Esophagus (tissue), 2 donors: Measurements from ENCODE around the gene HNMT. TPM values are rescaled to one million over a fixed set of nuclear protein-coding genes. Genes with fewer than 3 reads are reported as not detected.

Experiments
- H3K27ac ChIP-seq, 2 donors: one replicate each; pipeline ENCODE4 v1.5.1; 2013; ENCODE audit warnings: low read depth in 2 of 2, mild to moderate bottlenecking in 2 of 2, inconsistent platforms in 1 of 2, low read length in 1 of 2, moderate library complexity in 1 of 2
- H3K27me3 ChIP-seq, 2 donors: one replicate each; pipeline ENCODE4 v1.6.1; 2013; ENCODE audit warnings: low read length in 2 of 2, control low read depth in 1 of 2, mild to moderate bottlenecking in 1 of 2; ENCODE audit not compliant: insufficient read depth in 2 of 2, control insufficient read depth in 1 of 2
- H3K36me3 ChIP-seq, 2 donors: one replicate each; pipeline ENCODE4 v1.6.1; 2013; ENCODE audit warnings: low read length in 1 of 2; ENCODE audit not compliant: control insufficient read depth in 2 of 2, insufficient read depth in 2 of 2
- H3K4me1 ChIP-seq, 2 donors: one replicate each; pipeline ENCODE4 v1.6.1; 2013; ENCODE audit warnings: low read length in 1 of 2; ENCODE audit not compliant: control insufficient read depth in 2 of 2, insufficient read depth in 2 of 2
- H3K4me3 ChIP-seq, 2 donors: one replicate each; pipeline ENCODE4 v1.5.1; 2013; ENCODE audit warnings: low read length in 2 of 2, mild to moderate bottlenecking in 2 of 2, low read depth in 1 of 2, moderate library complexity in 1 of 2
- H3K9me3 ChIP-seq, 2 donors: one replicate each; pipeline ENCODE4 v1.6.1; 2013; ENCODE audit warnings: mild to moderate bottlenecking in 2 of 2, low read depth in 1 of 2, low read length in 1 of 2, moderate library complexity in 1 of 2; ENCODE audit not compliant: control insufficient read depth in 2 of 2, insufficient read depth in 1 of 2
- WGBS, 2 donors: extraction: QIAGEN DNeasy Blood & Tissue Kit; methylation state at CpG; one replicate each; pipeline ENCODE4 v1.1.7; 2013; 5-methylcytosine and 5-hydroxymethylcytosine counted together
- polyA plus RNA-seq, 2 donors: library from polyadenylated mRNA; stranded (reverse); fragments of 200-250 nt; gene quantifications; one replicate each; pipeline ENCODE4 v1.2.3, GENCODE V29; 2013
- donor health status: healthy with polysubstance abuse.
- donor health status: Bipolar disorder and iron deficiency.

The HNMT gene
- polyA plus RNA-seq, 2 donors, result 12.3 to 16.4 TPM

GRCh38 chr2:138016351-138017087, 52.2 kb downstream of the HNMT start:
- no peaks in the 10 kb centered on the region for H3K4me1 ChIP-seq
- no peak overlapping the region for H3K4me3 ChIP-seq
- WGBS, 2 donors, result 65 to 79% methylated on average over 3 of the region's 3 CpGs
- no peaks in the 10 kb centered on the region for H3K36me3 ChIP-seq
- H3K27ac ChIP-seq, result peak overlapping the region in 1 of 2 donors; percentile 30
- H3K27me3 ChIP-seq, result no peaks in the 10 kb centered on the region
- no peaks in the 10 kb centered on the region for H3K9me3 ChIP-seq

GRCh38 chr2:138017824-138018223, 53.6 kb downstream of the HNMT start:
- H3K27me3 ChIP-seq, result no peaks in the 10 kb centered on the region
- no peaks in the 10 kb centered on the region for H3K36me3 ChIP-seq
- H3K9me3 ChIP-seq, result no peaks in the 10 kb centered on the region
- WGBS, 2 donors, result 79 to 81% methylated on average over 1 of the region's 1 CpG
- no peaks in the 10 kb centered on the region for H3K4me1 ChIP-seq
- H3K27ac ChIP-seq, result peak overlapping the region in 1 of 2 donors; percentile 13
- no peak overlapping the region for H3K4me3 ChIP-seq

- Histone ChIP-seq H3K9me3 (no peaks in the 10 kb centered on the region), H3K36me3 (no peaks in the 10 kb centered on the region), H3K27ac (no peak overlapping the region), H3K4me1 (no peaks in the 10 kb centered on the region), H3K27me3 (no peaks in the 10 kb centered on the region), H3K4me3 (no peak overlapping the region)
- 56 to 63% methylated on average over 3 of the region's 3 CpGs for WGBS, 2 donors
Observed at GRCh38 chr2:138018866-138019688, 54.8 kb downstream of the HNMT start.

GRCh38 chr2:138020432-138020831, 56.2 kb downstream of the HNMT start:
- Histone ChIP-seq H3K4me1 (no peaks in the 10 kb centered on the region), H3K4me3 (no peak overlapping the region), H3K36me3 (no peaks in the 10 kb centered on the region), H3K9me3 (no peaks in the 10 kb centered on the region), H3K27me3 (no peaks in the 10 kb centered on the region), H3K27ac (no peak overlapping the region)
- 79 to 85% methylated on average over 1 of the region's 1 CpG for WGBS, 2 donors

GRCh38 chr2:138021154-138021553, 56.9 kb downstream of the HNMT start:
- no peak overlapping the region for H3K4me3 ChIP-seq
- no peaks in the 10 kb centered on the region for H3K9me3 ChIP-seq
- no peak overlapping the region for H3K27ac ChIP-seq
- H3K36me3 ChIP-seq, result no peaks in the 10 kb centered on the region
- 56 to 94% methylated on average over 1 of the region's 1 CpG for WGBS, 2 donors
- no peaks in the 10 kb centered on the region for H3K4me1 ChIP-seq
- no peaks in the 10 kb centered on the region for H3K27me3 ChIP-seq

- Histone ChIP-seq H3K4me3 (no peak overlapping the region), H3K4me1 (no peaks in the 10 kb centered on the region), H3K27ac (no peak overlapping the region), H3K9me3 (no peaks in the 10 kb centered on the region), H3K36me3 (no peaks in the 10 kb centered on the region), H3K27me3 (no peaks in the 10 kb centered on the region)
- WGBS, 2 donors, result 80 to 85% methylated on average over 4 of the region's 4 CpGs
Observed at GRCh38 chr2:138023298-138023697, 59.0 kb downstream of the HNMT start.

- Histone ChIP-seq H3K27me3 (no peaks in the 10 kb centered on the region), H3K4me3 (no peak overlapping the region), H3K36me3 (no peaks in the 10 kb centered on the region), H3K27ac (no peak overlapping the region), H3K9me3 (no peaks in the 10 kb centered on the region), H3K4me1 (no peaks in the 10 kb centered on the region)
- 47 to 50% methylated on average over 2 of the region's 2 CpGs for whole genome bisulfite sequencing, 2 donors
Observed at GRCh38 chr2:138023976-138024375, 59.7 kb downstream of the HNMT start.

- H3K9me3 ChIP-seq, result no peaks in the 10 kb centered on the region
- H3K4me1 ChIP-seq, result no peaks in the 10 kb centered on the region
- no peaks in the 10 kb centered on the region for H3K27me3 ChIP-seq
- no peaks in the 10 kb centered on the region for H3K36me3 ChIP-seq
- no peak overlapping the region for H3K4me3 ChIP-seq
- 90 to 93% methylated on average over 6 of the region's 6 CpGs for WGBS, 2 donors
- no peak overlapping the region for H3K27ac ChIP-seq
Observed at GRCh38 chr2:138026111-138027020, 62.1 kb downstream of the HNMT start.

- no peaks in the 10 kb centered on the region for H3K4me1 ChIP-seq
- H3K27me3 ChIP-seq, result no peaks in the 10 kb centered on the region
- H3K36me3 ChIP-seq, result no peaks in the 10 kb centered on the region
- no peak overlapping the region for H3K4me3 ChIP-seq
- 60 to 62% methylated on average over 2 of the region's 2 CpGs for WGBS, 2 donors
- H3K9me3 ChIP-seq, result no peaks in the 10 kb centered on the region
- H3K27ac ChIP-seq, result no peak overlapping the region
Observed at GRCh38 chr2:138028538-138028937, 64.3 kb downstream of the HNMT start.
